HG03095 (cell line): Measurements from ENCODE around the gene UBIAD1.
"Not testable (repeated sequence)": the region's sequence is repeated elsewhere in the genome, so short reads cannot be mapped to it uniquely, and the experiment has no call there.

Experiments
- ATAC-seq: cut with Tn5 transposase; IDR thresholded peaks from one replicate; pipeline ENCODE4 v1.9.1; 2021; ENCODE audit warnings: moderate library complexity; ENCODE audit not compliant: unreplicated experiment

Gene UBIAD1

GRCh38 chr1:11279630-11280029 lies 6.6 kb downstream of the UBIAD1 start:
- ATAC-seq: no peak

GRCh38 chr1:11280719-11281376 lies 7.8 kb downstream of the UBIAD1 start:
- ATAC-seq: peak; percentile 53

GRCh38 chr1:11281518-11282331 lies 8.7 kb downstream of the UBIAD1 start:
- no peak for ATAC-seq

GRCh38 chr1:11283151-11283550 lies 10.2 kb downstream of the UBIAD1 start:
- ATAC-seq: no peak

GRCh38 chr1:11284784-11285183 lies 11.8 kb downstream of the UBIAD1 start:
- no peak for ATAC-seq

DNA sequence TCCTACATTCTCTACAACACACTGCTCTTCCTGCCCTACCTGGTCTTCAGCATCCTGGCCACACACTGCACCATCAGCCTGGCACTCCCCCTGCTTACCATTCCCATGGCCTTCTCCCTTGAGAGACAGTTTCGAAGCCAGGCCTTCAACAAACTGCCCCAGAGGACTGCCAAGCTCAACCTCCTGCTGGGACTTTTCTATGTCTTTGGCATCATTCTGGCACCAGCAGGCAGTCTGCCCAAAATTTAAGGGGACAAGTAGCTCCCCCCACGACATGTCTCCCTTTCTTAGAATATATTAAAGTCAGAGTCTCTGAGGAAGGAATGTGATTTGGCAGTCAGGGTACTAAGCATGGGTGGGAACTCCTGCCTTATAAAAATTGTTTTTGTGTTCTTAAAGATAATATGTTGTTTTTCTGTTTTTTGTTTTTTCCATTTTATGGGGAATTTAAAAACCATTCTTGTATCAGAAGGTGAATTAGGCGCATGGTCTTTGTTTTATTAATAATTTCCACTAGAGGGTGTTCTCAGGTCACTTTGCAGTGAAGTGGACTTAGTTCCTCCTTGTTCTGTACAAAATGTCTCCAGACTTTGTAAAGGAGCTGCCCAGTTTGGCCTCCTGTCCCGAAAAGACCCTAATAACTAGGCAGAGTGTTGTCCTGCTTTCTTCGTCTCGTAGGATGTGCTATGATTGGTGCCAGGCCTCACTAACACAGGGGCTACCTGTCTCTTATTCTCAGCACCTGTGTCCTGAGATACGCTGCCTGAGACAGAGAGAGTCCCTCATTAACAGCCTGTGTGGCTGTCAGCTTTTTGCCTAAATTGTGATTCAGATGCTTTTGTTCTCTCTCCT lies 13.1 kb downstream of the UBIAD1 start:
- no peak for ATAC-seq

- no peak for ATAC-seq
Observed at GRCh38 chr1:11286735-11287410, 13.9 kb downstream of the UBIAD1 start.

GRCh38 chr1:11289064-11289463 lies 16.1 kb downstream of the UBIAD1 start:
- ATAC-seq: no peak

GRCh38 chr1:11291049-11291448 lies 18.1 kb downstream of the UBIAD1 start:
- ATAC-seq: no peak

- no peak for ATAC-seq
Observed at GRCh38 chr1:11293856-11294255, 20.9 kb downstream of the UBIAD1 start.

GRCh38 chr1:11294951-11295350 lies 22.0 kb downstream of the UBIAD1 start:
- no peak for ATAC-seq

- ATAC-seq: no peak
Observed at GRCh38 chr1:11295905-11296304, 22.9 kb downstream of the UBIAD1 start.

DNA sequence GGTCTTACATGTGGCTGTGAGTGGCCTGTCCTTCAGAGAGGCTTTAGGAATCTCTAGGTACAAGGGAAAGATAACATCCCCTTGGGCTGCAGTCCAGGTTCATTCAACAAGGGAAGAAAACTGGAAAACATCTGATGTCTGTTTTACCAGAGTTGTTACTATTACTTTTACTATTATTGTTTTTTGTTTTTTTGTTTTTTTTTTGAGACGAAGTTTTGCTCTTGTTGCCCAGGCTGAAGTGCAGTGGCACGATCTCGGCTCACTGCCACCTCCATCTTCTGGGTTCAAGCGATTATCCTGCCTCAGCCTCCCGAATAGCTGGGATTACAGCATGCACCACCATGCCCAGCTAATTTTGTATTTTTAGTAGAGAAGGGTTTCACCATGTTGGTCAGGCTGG lies 24.8 kb downstream of the UBIAD1 start:
- ATAC-seq: not testable (repeated sequence)

- no peak for ATAC-seq
Observed at GRCh38 chr1:11298390-11299224, 25.6 kb downstream of the UBIAD1 start.

DNA sequence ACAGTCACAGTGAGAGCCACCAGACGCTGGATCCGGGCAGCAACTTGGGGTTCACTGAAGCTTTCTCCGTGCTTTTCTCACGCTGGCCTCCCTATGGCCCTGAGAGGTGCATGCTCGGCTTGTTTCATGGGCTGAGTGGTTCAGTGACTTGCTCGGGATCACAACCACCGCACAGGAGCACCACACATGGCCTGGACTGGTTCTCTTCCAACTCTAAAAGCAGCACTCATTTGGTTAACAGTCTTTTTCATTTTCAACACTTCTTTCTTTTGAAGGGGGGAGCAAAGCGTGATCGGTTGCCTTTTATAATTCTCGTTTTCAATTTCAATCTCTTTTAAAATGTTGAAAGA lies 26.2 kb downstream of the UBIAD1 start:
- ATAC-seq: no peak

- ATAC-seq: no peak
Observed at GRCh38 chr1:11301601-11302000, 28.6 kb downstream of the UBIAD1 start.

- ATAC-seq: no peak
Observed at GRCh38 chr1:11302366-11302765, 29.4 kb downstream of the UBIAD1 start.

DNA sequence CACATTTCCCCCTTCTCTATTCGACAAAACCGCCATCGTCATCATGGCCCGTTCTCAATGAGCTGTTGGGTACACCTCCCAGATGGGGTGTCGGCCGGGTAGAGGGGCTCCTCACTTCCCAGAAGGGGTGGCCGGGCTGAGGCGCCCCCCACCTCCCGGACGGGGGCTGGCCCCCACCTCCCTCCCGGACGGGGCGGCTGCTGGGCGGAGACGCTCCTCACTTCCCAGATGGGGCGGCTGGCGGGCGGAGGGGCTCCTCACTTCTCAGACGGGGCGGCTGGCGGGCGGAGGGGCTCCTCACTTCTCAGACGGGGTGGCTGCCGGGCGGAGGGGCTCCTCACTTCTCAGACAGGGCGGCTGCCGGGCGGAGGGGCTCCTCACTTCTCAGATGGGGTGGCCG lies 32.5 kb downstream of the UBIAD1 start:
- ATAC-seq: not testable (repeated sequence)

GRCh38 chr1:11307852-11308251 lies 34.9 kb downstream of the UBIAD1 start:
- ATAC-seq: no peak

DNA sequence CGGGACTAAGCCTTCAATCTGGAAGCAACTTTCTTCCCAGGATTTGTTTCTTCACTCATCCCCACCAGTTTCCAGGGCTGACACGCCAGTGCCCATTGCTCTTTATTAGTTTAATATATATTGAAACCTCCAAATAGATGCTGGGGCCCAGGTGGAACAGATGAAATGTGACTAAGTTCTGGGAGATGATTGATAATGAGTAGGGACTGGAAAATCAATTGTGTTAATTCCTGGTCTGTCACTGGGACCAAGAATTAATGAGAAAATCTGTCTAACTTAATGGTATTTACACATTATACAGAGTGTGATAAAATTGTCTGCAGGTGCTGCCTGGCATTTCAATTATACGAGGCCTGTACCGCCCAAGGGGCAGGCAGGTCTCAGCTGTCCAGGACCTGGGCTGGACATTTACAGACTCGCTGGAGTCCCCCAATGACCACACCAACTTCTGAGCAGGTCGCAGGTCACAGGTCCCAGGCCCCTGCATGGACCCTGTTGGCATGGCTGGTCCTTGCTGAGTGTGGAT lies 35.8 kb downstream of the UBIAD1 start:
- no peak for ATAC-seq
